ENCODE results near the gene ANKRD45. TPM values are rescaled to one million over a fixed set of nuclear protein-coding genes. Genes with fewer than 3 reads are reported as not detected.

The ANKRD45 gene
- polyA plus RNA-seq, 2 of the 4 experiments (the other 2 are of a cell fraction): 0.18 to 0.27 TPM

- no peak for TF ChIP-seq USF2 (IDR thresholded peaks at IDR 0.05)
- no peak for TF ChIP-seq ZFP36 (IDR thresholded peaks at IDR 0.05; ENCODE audit: borderline replicate concordance, partially characterized antibody)
- TF ChIP-seq FOXS1 (CRISPR knock-in tag; IDR thresholded peaks at IDR 0.05): no peak
- TF ChIP-seq JUN (IDR thresholded peaks at IDR 0.05): peak; percentile 71 to 90; a peak in 4 of 5 replicates
- no peak for TF ChIP-seq TP53 (CRISPR knock-in tag; IDR thresholded peaks at IDR 0.05)
- TF ChIP-seq RNF2 (IDR thresholded peaks at IDR 0.05; ENCODE audit: borderline replicate concordance, low read depth): no peak
- no peak for TF ChIP-seq HES2 (IDR thresholded peaks at IDR 0.05)
- no peak for TF ChIP-seq ESRRA (IDR thresholded peaks at IDR 0.05; ENCODE audit: borderline replicate concordance, low read length)
- TF ChIP-seq PBX3 (IDR thresholded peaks at IDR 0.05): no peak
- no peak for TF ChIP-seq CBX2 (IDR thresholded peaks at IDR 0.05; ENCODE audit: borderline replicate concordance, low read depth)
- TF ChIP-seq HDAC2 (IDR thresholded peaks at IDR 0.05): no peak
- peak; percentile 65; the same call in 1 of the 2 replicates for TF ChIP-seq MYC (IDR thresholded peaks at IDR 0.05; ENCODE audit: borderline replicate concordance, low read length)
- TF ChIP-seq BCL3 (IDR thresholded peaks at IDR 0.05): peak; percentile 91; the same call in 1 of the 3 replicates
- no peak for TF ChIP-seq EP300 (IDR thresholded peaks at IDR 0.05)
- no peak for TF ChIP-seq POLR2AphosphoS2 (conservative IDR thresholded peaks at IDR 0.05; ENCODE audit: low read length)
- TF ChIP-seq PHF8 (IDR thresholded peaks at IDR 0.05; ENCODE audit: borderline replicate concordance, low read depth): 0 out of 2 replicates have a peak, but pooled peaks have one; percentile 21
- peak; percentile 78; the same call in 1 of the 2 replicates for TF ChIP-seq HOXB5 (CRISPR knock-in tag; IDR thresholded peaks at IDR 0.05)
- peak; percentile 90 for TF ChIP-seq POLR2A (IDR thresholded peaks at IDR 0.05; ENCODE audit: low read length)
- no peak for TF ChIP-seq JUNB (IDR thresholded peaks at IDR 0.05)
- TF ChIP-seq NFE2L2 (conservative IDR thresholded peaks at IDR 0.05; ENCODE audit: low read length): no peak
- peak; percentile 83 for TF ChIP-seq MAX (IDR thresholded peaks at IDR 0.05)
- TF ChIP-seq GATA3 (IDR thresholded peaks at IDR 0.05; ENCODE audit: borderline replicate concordance): peak; percentile 40; the same call in 1 of the 2 replicates
- no peak for TF ChIP-seq CHD4 (IDR thresholded peaks at IDR 0.05; ENCODE audit: borderline replicate concordance)
Observed at GRCh38 chr1:173714759-173715537, 45.3 kb upstream of the ANKRD45 start, which contains the start of gene KLHL20 (continued).

GRCh38 chr1:173714441-173714758 is 44.7 kb upstream of the ANKRD45 start:
- ChIA-PET CTCF (interaction anchor here (1.3 to 2.2 kb wide), 2 partner anchors 44 to 284 kb away, joined by 3 to 12 read pairs; no protein-coding TSS in a partner anchor), POLR2A (interaction anchor here (0.6 to 1.6 kb wide), 9 partner anchors 110 to 331 kb away, joined by 3 to 15 read pairs (median 4); partner anchors contain the start of genes CENPL, DARS2, PRDX6 and RC3H1)
- Histone ChIP-seq H3K4me2 (peak overlapping the region; percentile 91), H3K27ac (peak overlapping the region; percentile 79 to 96), H3K4me1 (peaks cover 20% of the 10 kb centered on the region; the same call in 2 of the 3 replicates), H3K4me3 (peak overlapping the region; percentile 63), H3K9me3 (no peaks in the 10 kb centered on the region)
- WGBS (ENCODE audit: missing lambda C conversion rate): 35% methylated on average over 3 of the region's 3 CpGs
- FAIRE-seq (no peak), ATAC-seq (no peak), DNase-seq (ENCODE audit: low read depth in 1 of 2, low spot score in 1 of 2) (no peak)
- TF ChIP-seq ZC3H11A (IDR thresholded peaks at IDR 0.05) (no peak), HEYL (CRISPR knock-in tag; IDR thresholded peaks at IDR 0.05) (no peak), GATA3 (IDR thresholded peaks at IDR 0.05; ENCODE audit: borderline replicate concordance) (no peak), EHMT2 (IDR thresholded peaks at IDR 0.05; ENCODE audit: low read depth) (peak; percentile 89; the same call in 1 of the 2 replicates), E2F6 (IDR thresholded peaks at IDR 0.05; ENCODE audit: borderline replicate concordance, low read depth) (no peak), USF2 (IDR thresholded peaks at IDR 0.05) (no peak), ESRRA (IDR thresholded peaks at IDR 0.05; ENCODE audit: borderline replicate concordance, low read length) (no peak), HOXB5 (CRISPR knock-in tag; IDR thresholded peaks at IDR 0.05) (no peak)
